ENCODE results near the gene TMEM54. TPM values are rescaled to one million over a fixed set of nuclear protein-coding genes. Genes with fewer than 3 reads are reported as not detected.

The TMEM54 gene
- total RNA-seq, 1 donor from 2014 or later: 21.1 TPM

GRCh38 chr1:32933742-32934322 lies 32.6 kb upstream of the TMEM54 start:
- Mint-ChIP-seq H3K9me3 (ENCODE audit: low read depth) (no peaks in the 10 kb centered on the region), H3K4me1 (ENCODE audit: low read depth) (peaks cover 9% of the 10 kb centered on the region), H3K27ac (ENCODE audit: unreplicated experiment) (peak overlapping the region; percentile 37), H3K36me3 (ENCODE audit: low read depth) (peaks cover 15% of the 10 kb centered on the region), H3K27me3 (ENCODE audit: low read depth) (no peaks in the 10 kb centered on the region), H3K4me3 (ENCODE audit: unreplicated experiment) (no peak overlapping the region)
- peak; percentile 60 for TF ChIP-seq CTCF (IDR thresholded peaks at IDR 0.05)
- no peak for DNase-seq (ENCODE audit: low spot score)

GRCh38 chr1:32931760-32932159 lies 30.6 kb upstream of the TMEM54 start:
- Mint-ChIP-seq H3K9me3 (ENCODE audit: low read depth) (no peaks in the 10 kb centered on the region), H3K36me3 (ENCODE audit: low read depth) (peaks cover 1% of the 10 kb centered on the region), H3K4me1 (ENCODE audit: low read depth) (peaks cover 9% of the 10 kb centered on the region), H3K27me3 (ENCODE audit: low read depth) (no peaks in the 10 kb centered on the region), H3K27ac (ENCODE audit: unreplicated experiment) (no peak overlapping the region), H3K4me3 (ENCODE audit: unreplicated experiment) (no peak overlapping the region)
- TF ChIP-seq CTCF (IDR thresholded peaks at IDR 0.05): no peak
- no peak for DNase-seq (ENCODE audit: low spot score)

GRCh38 chr1:32929366-32929765 lies 28.2 kb upstream of the TMEM54 start:
- H3K27me3 Mint-ChIP-seq (ENCODE audit: low read depth): peaks cover 10% of the 10 kb centered on the region
- H3K9me3 Mint-ChIP-seq (ENCODE audit: low read depth): no peaks in the 10 kb centered on the region
- no peaks in the 10 kb centered on the region for H3K36me3 Mint-ChIP-seq (ENCODE audit: low read depth)
- H3K4me1 Mint-ChIP-seq (ENCODE audit: low read depth): peaks cover 21% of the 10 kb centered on the region
- no peak for TF ChIP-seq CTCF (IDR thresholded peaks at IDR 0.05)
- no peak overlapping the region for H3K27ac Mint-ChIP-seq (ENCODE audit: unreplicated experiment)
- H3K4me3 Mint-ChIP-seq (ENCODE audit: unreplicated experiment): no peak overlapping the region
- no peak for DNase-seq (ENCODE audit: low spot score)

GRCh38 chr1:32928715-32929114 lies 27.5 kb upstream of the TMEM54 start:
- Mint-ChIP-seq H3K27ac (ENCODE audit: unreplicated experiment) (no peak overlapping the region), H3K4me1 (ENCODE audit: low read depth) (peaks cover 16% of the 10 kb centered on the region), H3K4me3 (ENCODE audit: unreplicated experiment) (no peak overlapping the region), H3K36me3 (ENCODE audit: low read depth) (no peaks in the 10 kb centered on the region), H3K9me3 (ENCODE audit: low read depth) (no peaks in the 10 kb centered on the region), H3K27me3 (ENCODE audit: low read depth) (peaks cover 12% of the 10 kb centered on the region)
- no peak for TF ChIP-seq CTCF (IDR thresholded peaks at IDR 0.05)
- DNase-seq (ENCODE audit: low spot score): no peak

- H3K27ac Mint-ChIP-seq (ENCODE audit: unreplicated experiment): no peak overlapping the region
- DNase-seq (ENCODE audit: low spot score): no peak
- no peak for TF ChIP-seq CTCF (IDR thresholded peaks at IDR 0.05)
- H3K9me3 Mint-ChIP-seq (ENCODE audit: low read depth): no peaks in the 10 kb centered on the region
- peaks cover 15% of the 10 kb centered on the region for H3K27me3 Mint-ChIP-seq (ENCODE audit: low read depth)
- no peak overlapping the region for H3K4me3 Mint-ChIP-seq (ENCODE audit: unreplicated experiment)
- H3K4me1 Mint-ChIP-seq (ENCODE audit: low read depth): peaks cover 13% of the 10 kb centered on the region
- no peaks in the 10 kb centered on the region for H3K36me3 Mint-ChIP-seq (ENCODE audit: low read depth)
These were observed 27.1 kb upstream of the TMEM54 start for GRCh38 chr1:32928285-32928684.
